Left renal cortex interstitium (tissue), 4 donors: Measurements from ENCODE around the gene OR2H1. TPM values are rescaled to one million over a fixed set of nuclear protein-coding genes. Genes with fewer than 3 reads are reported as not detected.

ENCODE experiments used
- DNase-seq, 4 donors: peaks; one replicate each; pipeline ENCODE4 v3.0.0-alpha.2; 2013; ENCODE audit warnings: low read depth in 4 of 4, low spot score in 2 of 4, missing footprints in 1 of 4
- polyA plus RNA-seq, 4 donors: library from polyadenylated mRNA; unstranded; fragments of 120-200 nt; gene quantifications; one replicate each; pipeline ENCODE4 v1.2.1, GENCODE V29; 2013; ENCODE audit not compliant: insufficient read length in 4 of 4

OR2H1 gene
- polyA plus RNA-seq, 4 donors: not detected

DNA sequence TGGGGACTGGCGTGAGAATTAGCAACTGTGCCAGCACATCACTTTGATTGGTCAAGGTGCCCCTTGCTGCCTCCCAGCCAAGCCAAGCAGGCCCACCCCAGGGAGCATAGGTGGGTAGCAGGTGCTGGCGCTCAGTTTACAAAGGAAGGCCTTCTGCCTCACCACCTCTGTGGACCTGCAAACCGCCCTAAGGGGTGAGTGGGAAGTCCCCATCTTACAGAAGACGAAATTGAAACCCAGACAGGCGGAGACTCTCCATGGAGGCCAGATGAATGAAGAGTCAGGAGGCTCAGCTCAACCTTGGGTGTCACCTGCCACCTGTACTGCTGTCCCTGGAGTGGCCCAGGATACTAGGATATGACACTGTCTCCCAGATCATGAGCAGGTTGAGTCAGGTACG, 52.3 kb downstream of the OR2H1 start:
- DNase-seq: no peak

DNA sequence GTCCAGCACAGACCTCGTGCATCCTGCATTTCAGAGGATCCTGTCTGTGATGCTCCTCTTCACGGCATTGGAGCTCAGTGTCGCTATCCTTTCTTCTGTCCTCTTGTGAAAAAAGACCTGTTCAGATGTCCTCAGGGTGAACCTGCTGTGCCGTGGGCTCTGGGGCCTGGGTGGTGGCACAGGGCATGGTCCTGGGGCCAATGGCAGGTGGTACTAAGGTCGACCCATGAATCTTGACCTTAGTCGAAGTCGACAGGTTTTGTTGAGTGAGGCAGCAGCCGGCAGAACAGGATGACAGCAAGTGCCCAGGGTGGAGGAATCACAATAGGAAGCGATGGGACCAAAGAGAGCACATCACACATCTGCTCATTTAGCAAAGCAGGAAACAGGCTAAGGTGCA, 52.8 kb downstream of the OR2H1 start:
- no peak for DNase-seq

DNA sequence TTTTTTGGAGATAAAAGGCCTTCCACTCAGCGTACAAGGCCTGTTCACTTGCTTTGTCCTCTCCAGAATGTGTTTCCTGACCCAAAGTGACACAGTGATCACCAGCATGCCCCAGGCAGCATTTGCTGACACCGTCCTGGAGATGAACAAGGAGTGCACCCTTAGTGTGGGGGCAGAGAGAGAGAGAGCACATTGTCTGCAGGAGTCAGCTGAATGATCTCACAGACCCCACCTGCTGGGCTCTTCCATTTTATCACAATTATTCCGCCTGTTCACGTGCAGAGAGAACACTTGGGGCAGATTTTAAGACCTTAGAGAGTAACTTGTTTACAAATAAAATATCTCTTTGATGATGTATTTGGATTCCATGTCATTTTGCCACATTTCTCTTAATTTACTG, 53.2 kb downstream of the OR2H1 start:
- DNase-seq: no peak

GRCh38 chr6:29510746-29511300, 53.9 kb downstream of the OR2H1 start:
- DNase-seq: no peak

Other genes starting within 250 kb of the OR2H1 start
- gene OR14J1, start 155.5 kb upstream of the OR2H1 start, polyA plus RNA-seq: under 1 TPM; 0.03 to 0.11 (median 0.07) TPM
- gene OR5V1, start 88.3 kb upstream of the OR2H1 start, polyA plus RNA-seq: not detected
- gene OR12D3, start 81.9 kb upstream of the OR2H1 start, polyA plus RNA-seq: not detected
- gene OR12D2, start 61.5 kb upstream of the OR2H1 start, polyA plus RNA-seq: not detected
- gene OR12D1, start 42.2 kb upstream of the OR2H1 start, polyA plus RNA-seq: not detected
- not detected for gene OR10C1, start 17.8 kb upstream of the OR2H1 start, polyA plus RNA-seq
- gene OR11A1, start 84 bp upstream of the OR2H1 start, polyA plus RNA-seq: not detected
- not detected for gene MAS1L, start 30.8 kb downstream of the OR2H1 start, polyA plus RNA-seq
- gene UBD, start 102.6 kb downstream of the OR2H1 start, polyA plus RNA-seq: 1 to 10 TPM in 2 of 4 donors, under 1 TPM in 2; 0.62 to 1.4 (median 1.0) TPM
- gene OR2H2, start 128.0 kb downstream of the OR2H1 start, polyA plus RNA-seq: under 1 TPM in 2 of 4 donors, not detected in 2; 0.22 to 0.25 TPM
- 100 to 1,000 TPM in 2 of 4 donors, 10 to 100 TPM in 2; 33.2 to 114 (median 74.1) TPM for gene GABBR1, start 176.0 kb downstream of the OR2H1 start, polyA plus RNA-seq
- under 1 TPM in 2 of 4 donors, not detected in 2; 0.22 to 0.49 TPM for gene MOG, start 199.9 kb downstream of the OR2H1 start, polyA plus RNA-seq
- gene ZFP57, start 224.0 kb downstream of the OR2H1 start, polyA plus RNA-seq: under 1 TPM in 3 of 4 donors, not detected in 1; 0.16 to 0.24 (median 0.21) TPM